Dermis blood vessel endothelial cell (primary cell): Measurements from ENCODE around the gene PCYT1B. TPM values are rescaled to one million over a fixed set of nuclear protein-coding genes. Genes with fewer than 3 reads are reported as not detected.
A peak's percentile ranks its signal among the peaks of the same experiment; 100 is the strongest.

Source experiments
- DNase-seq: peaks from one replicate; pipeline ENCODE4 v3.0.0; 2010
- total RNA-seq: library from RNA; depleted of rRNA; stranded (reverse); fragments of >200 nt; gene quantifications from 2 replicates; pipeline ENCODE4 v1.2.3, GENCODE V29; 2014

PCYT1B gene
- total RNA-seq, 1 donor from 2014 or later: under 0.01 TPM

GRCh38 chrX:24515447-24515846 is 131.7 kb downstream of the PCYT1B start:
- peak; percentile 55 for DNase-seq

- no peak for DNase-seq
Observed at GRCh38 chrX:24513416-24513815, 133.7 kb downstream of the PCYT1B start.

- DNase-seq: no peak
Observed at GRCh38 chrX:24508375-24508774, 138.8 kb downstream of the PCYT1B start.

Other genes with a start within 250 kb of the PCYT1B start
- 7.3 and 8.6 TPM in 2 replicates for gene PDK3, start 182.1 kb downstream of the PCYT1B start, total RNA-seq
- gene POLA1, start 46.6 kb upstream of the PCYT1B start, total RNA-seq: 12.6 and 22.6 TPM in 2 replicates